HEK293 (cell line): ENCODE results near the gene FXYD4.

Experiments
- CTCF ChIP-seq: fragments of 450-650 bp; formaldehyde crosslinking; IDR thresholded peaks from 2 replicates; pipeline ENCODE4 v1.5.1; 2016; ENCODE audit warnings: missing biosample characterization, missing genetic modification characterization
- GLI2 ChIP-seq: fragments of 450-650 bp; formaldehyde crosslinking; IDR thresholded peaks from 2 replicates; pipeline ENCODE4; 2017; ENCODE audit warnings: missing biosample characterization, missing genetic modification characterization, low read depth, borderline replicate concordance
- TSHZ1 ChIP-seq: fragments of 450-650 bp; formaldehyde crosslinking; IDR thresholded peaks from 2 replicates; pipeline ENCODE4 v1.5.1; 2016; ENCODE audit warnings: missing biosample characterization, missing genetic modification characterization, borderline replicate concordance
- ZBTB21 ChIP-seq: fragments of 450-650 bp; formaldehyde crosslinking; IDR thresholded peaks from 2 replicates; pipeline ENCODE4 v1.5.1; 2017; ENCODE audit warnings: missing biosample characterization, missing genetic modification characterization
- ZNF302 ChIP-seq: fragments of 450-650 bp; formaldehyde crosslinking; IDR thresholded peaks from 2 replicates; pipeline ENCODE4 v1.5.1; 2016; ENCODE audit warnings: missing biosample characterization, missing genetic modification characterization, low read depth
- ZNF596 ChIP-seq: fragments of 450-650 bp; IDR thresholded peaks from 2 replicates; pipeline ENCODE4 v1.5.0; 2018; ENCODE audit warnings: missing biosample characterization, mild to moderate bottlenecking, missing genetic modification characterization, moderate library complexity
- ZNF830 ChIP-seq: fragments of 450-650 bp; IDR thresholded peaks from 2 replicates; pipeline ENCODE4 v1.5.0; 2018; ENCODE audit warnings: missing biosample characterization, missing genetic modification characterization, low read depth, mild to moderate bottlenecking, moderate library complexity
- ZSCAN23 ChIP-seq: fragments of 450-650 bp; formaldehyde crosslinking; IDR thresholded peaks from 2 replicates; pipeline ENCODE4 v1.5.1; 2016; ENCODE audit warnings: missing biosample characterization, missing genetic modification characterization
- TF ChIP-seq, protein P1 (sequence below): fragments of 450-650 bp; formaldehyde crosslinking; IDR thresholded peaks from 2 replicates; pipeline ENCODE4 v1.5.1; 2016; ENCODE audit warnings: missing biosample characterization, missing genetic modification characterization

DNA sequence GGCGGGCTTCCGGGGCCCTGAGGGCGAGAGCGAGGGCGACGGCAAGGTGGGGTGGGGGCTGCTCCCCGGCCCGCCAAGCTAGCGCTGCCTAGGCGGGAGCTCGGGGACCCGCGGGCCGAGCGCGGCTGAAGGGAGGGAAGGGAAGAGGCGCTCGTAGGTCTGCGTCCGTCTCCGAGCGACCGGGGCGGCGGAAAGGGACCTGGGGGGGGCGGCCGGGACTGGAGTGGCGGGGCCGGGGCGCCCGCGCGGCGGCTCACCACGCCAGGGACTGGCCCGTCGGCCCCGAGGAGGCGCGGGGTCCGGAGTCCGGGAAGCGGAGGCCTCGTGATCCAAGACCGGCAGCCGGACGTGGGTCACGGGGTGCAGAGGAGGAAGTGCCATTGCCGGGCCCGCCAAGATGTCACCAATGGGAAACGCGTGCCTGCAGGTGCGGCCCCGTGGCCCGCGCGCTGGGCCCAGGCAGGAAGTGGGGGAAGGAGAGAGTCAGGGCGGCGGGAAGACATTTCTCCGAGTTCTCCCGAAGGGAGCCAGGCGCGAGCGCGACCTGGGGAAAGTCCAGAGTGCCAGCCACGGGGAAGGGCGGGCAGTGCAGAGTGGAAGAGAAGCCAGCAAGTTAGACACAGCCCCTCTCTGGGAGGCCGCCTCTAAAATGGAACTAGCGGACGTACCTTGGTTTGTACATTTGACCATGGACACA, 25.6 kb downstream of the FXYD4 start:
- no peak for TF ChIP-seq ZNF830 (tag by site-specific recombination)
- TF ChIP-seq GLI2, result no peak
- no peak for TF ChIP-seq TSHZ1 (tag by site-specific recombination)
- peak; percentile 9; the same call in 1 of the 2 replicates for TF ChIP-seq CTCF (tag by site-specific recombination)
- peak; percentile 55 for TF ChIP-seq ZNF596
- TF ChIP-seq ZBTB21 (tag by site-specific recombination), result no peak
- TF ChIP-seq, protein P1, sequence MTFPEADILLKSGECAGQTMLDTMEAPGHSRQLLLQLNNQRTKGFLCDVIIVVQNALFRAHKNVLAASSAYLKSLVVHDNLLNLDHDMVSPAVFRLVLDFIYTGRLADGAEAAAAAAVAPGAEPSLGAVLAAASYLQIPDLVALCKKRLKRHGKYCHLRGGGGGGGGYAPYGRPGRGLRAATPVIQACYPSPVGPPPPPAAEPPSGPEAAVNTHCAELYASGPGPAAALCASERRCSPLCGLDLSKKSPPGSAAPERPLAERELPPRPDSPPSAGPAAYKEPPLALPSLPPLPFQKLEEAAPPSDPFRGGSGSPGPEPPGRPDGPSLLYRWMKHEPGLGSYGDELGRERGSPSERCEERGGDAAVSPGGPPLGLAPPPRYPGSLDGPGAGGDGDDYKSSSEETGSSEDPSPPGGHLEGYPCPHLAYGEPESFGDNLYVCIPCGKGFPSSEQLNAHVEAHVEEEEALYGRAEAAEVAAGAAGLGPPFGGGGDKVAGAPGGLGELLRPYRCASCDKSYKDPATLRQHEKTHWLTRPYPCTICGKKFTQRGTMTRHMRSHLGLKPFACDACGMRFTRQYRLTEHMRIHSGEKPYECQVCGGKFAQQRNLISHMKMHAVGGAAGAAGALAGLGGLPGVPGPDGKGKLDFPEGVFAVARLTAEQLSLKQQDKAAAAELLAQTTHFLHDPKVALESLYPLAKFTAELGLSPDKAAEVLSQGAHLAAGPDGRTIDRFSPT (tag by site-specific recombination), result peak; percentile 89
- TF ChIP-seq ZNF302 (tag by site-specific recombination), result no peak
- TF ChIP-seq ZSCAN23 (tag by site-specific recombination), result no peak
